Measurements from ENCODE around the gene SLC27A5. TPM values are rescaled to one million over a fixed set of nuclear protein-coding genes. Genes with fewer than 3 reads are reported as not detected.
A peak's percentile ranks its signal among the peaks of the same experiment; 100 is the strongest.

SLC27A5 gene
- polyA plus RNA-seq, 2 of the 4 experiments (the other 2 are of a cell fraction): 30.2 to 37.8 TPM

DNA sequence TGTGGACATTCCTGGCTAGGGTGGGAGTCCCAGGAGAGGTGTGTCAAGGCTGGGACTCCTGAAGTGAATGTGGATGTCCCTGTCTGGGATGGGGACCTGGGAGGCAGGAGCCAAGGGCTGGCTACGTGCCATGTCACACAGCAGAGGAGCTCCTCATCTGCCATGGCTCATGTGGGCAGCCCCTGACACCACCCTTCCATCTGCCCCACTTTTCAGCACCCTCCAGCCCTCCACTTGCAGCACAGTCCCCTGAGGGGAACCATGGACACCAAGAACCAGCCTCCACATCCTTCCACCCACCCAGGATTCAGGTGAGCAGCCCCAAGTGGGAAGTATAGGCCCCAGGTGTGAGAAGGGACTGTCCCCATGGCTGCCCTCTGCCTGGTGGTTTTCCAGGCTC, 33.9 kb downstream of the SLC27A5 start:
- POLR2A ChIA-PET: no interaction called here
- H3K27ac ChIP-seq: no peak overlapping the region

DNA sequence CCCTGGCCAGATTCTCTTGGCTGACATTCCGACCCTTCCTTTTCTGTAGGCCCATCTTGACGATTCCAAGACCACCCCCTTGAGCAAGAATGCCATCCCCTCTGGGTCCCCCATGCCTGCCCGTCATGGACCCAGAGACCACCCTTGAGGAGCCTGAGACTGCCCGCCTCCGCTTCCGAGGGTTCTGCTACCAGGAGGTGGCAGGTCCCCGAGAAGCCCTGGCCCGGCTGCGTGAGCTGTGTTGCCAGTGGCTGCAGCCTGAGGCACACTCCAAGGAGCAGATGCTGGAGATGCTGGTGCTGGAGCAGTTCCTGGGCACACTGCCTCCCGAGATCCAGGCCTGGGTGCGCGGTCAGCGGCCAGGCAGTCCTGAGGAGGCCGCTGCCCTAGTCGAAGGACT, 34.7 kb downstream of the SLC27A5 start:
- 91% methylated on average over 14 of the region's 15 CpGs for WGBS (ENCODE audit: missing lambda C conversion rate)
- no peaks in the 10 kb centered on the region for H3K9me3 ChIP-seq
- H3K4me3 ChIP-seq: peak overlapping the region; percentile 57
- no peak for ATAC-seq
- peak overlapping the region; percentile 91 for H3K4me2 ChIP-seq
- peaks cover 14% of the 10 kb centered on the region; the same call in 2 of the 3 replicates for H3K4me1 ChIP-seq
- peak overlapping the region; percentile 76 to 93; a peak in 5 of 6 replicates for H3K27ac ChIP-seq
- no peak for DNase-seq (ENCODE audit: low read depth in 1 of 2, low spot score in 1 of 2)
- POLR2A ChIA-PET: interaction anchor here (1.0 kb wide), 1 partner anchor 42 kb away, joined by 3 read pairs; the partner anchor contains the start of gene ZBTB45
- no peak for TF ChIP-seq SMC3 (IDR thresholded peaks at IDR 0.05)
- TF ChIP-seq CHD4 (IDR thresholded peaks at IDR 0.05; ENCODE audit: borderline replicate concordance): no peak
- TF ChIP-seq EP300 (IDR thresholded peaks at IDR 0.05): no peak
- no peak for TF ChIP-seq CHD2 (IDR thresholded peaks at IDR 0.05; ENCODE audit: low read length, partially characterized antibody)
- no peak for TF ChIP-seq MAZ (IDR thresholded peaks at IDR 0.05; ENCODE audit: borderline replicate concordance, low read depth, low read length)
- TF ChIP-seq RFX5 (IDR thresholded peaks at IDR 0.05): no peak
- no peak for TF ChIP-seq RARB (CRISPR knock-in tag; IDR thresholded peaks at IDR 0.05)
- no peak for TF ChIP-seq KDM1A (IDR thresholded peaks at IDR 0.05; ENCODE audit: low read depth)
- no peak for TF ChIP-seq TP53 (CRISPR knock-in tag; IDR thresholded peaks at IDR 0.05)
- TF ChIP-seq, protein P1, sequence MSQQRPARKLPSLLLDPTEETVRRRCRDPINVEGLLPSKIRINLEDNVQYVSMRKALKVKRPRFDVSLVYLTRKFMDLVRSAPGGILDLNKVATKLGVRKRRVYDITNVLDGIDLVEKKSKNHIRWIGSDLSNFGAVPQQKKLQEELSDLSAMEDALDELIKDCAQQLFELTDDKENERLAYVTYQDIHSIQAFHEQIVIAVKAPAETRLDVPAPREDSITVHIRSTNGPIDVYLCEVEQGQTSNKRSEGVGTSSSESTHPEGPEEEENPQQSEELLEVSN (IDR thresholded peaks at IDR 0.05; ENCODE audit: borderline replicate concordance, low read depth): no peak
- TF ChIP-seq HEYL (CRISPR knock-in tag; IDR thresholded peaks at IDR 0.05): no peak
- CTCF ChIA-PET: interaction anchor here (1.3 to 5.2 kb wide), 2 partner anchors 23 to 42 kb away, joined by 3 to 39 read pairs; partner anchors contain the start of gene ZBTB45
- FAIRE-seq: no peak

More for the DNA sequence above, 33.9 kb downstream of the SLC27A5 start:
- TF ChIP-seq HOXA7 (CRISPR knock-in tag; IDR thresholded peaks at IDR 0.05): no peak
- TF ChIP-seq FOSB (CRISPR knock-in tag; IDR thresholded peaks at IDR 0.05): no peak
- no peak for TF ChIP-seq SREBF2 (IDR thresholded peaks at IDR 0.05)
- no peak for TF ChIP-seq RARB (CRISPR knock-in tag; IDR thresholded peaks at IDR 0.05)
- TF ChIP-seq POLR2A (IDR thresholded peaks at IDR 0.05; ENCODE audit: low read length): no peak
- no peak for TF ChIP-seq HEYL (CRISPR knock-in tag; IDR thresholded peaks at IDR 0.05)
- no peak for TF ChIP-seq KDM5A (IDR thresholded peaks at IDR 0.05)
- TF ChIP-seq, protein P2, sequence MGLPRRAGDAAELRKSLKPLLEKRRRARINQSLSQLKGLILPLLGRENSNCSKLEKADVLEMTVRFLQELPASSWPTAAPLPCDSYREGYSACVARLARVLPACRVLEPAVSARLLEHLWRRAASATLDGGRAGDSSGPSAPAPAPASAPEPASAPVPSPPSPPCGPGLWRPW (IDR thresholded peaks at IDR 0.05): no peak
- no peak for TF ChIP-seq CHD4 (IDR thresholded peaks at IDR 0.05; ENCODE audit: borderline replicate concordance)
- H3K9me3 ChIP-seq: no peaks in the 10 kb centered on the region
- FAIRE-seq: no peak
- WGBS (ENCODE audit: missing lambda C conversion rate): 100% methylated on average over 1 of the region's 1 CpG
- peaks cover 14% of the 10 kb centered on the region; the same call in 2 of the 3 replicates for H3K4me1 ChIP-seq
- no peak overlapping the region for H3K4me3 ChIP-seq
- no peak for DNase-seq (ENCODE audit: low read depth in 1 of 2, low spot score in 1 of 2)
- CTCF ChIA-PET: interaction anchor here (0.9 to 5.2 kb wide), 3 partner anchors 17 to 41 kb away, joined by 3 to 39 read pairs (median 3); partner anchors contain the start of gene ZBTB45
- H3K4me2 ChIP-seq: no peak overlapping the region
- ATAC-seq: no peak

DNA sequence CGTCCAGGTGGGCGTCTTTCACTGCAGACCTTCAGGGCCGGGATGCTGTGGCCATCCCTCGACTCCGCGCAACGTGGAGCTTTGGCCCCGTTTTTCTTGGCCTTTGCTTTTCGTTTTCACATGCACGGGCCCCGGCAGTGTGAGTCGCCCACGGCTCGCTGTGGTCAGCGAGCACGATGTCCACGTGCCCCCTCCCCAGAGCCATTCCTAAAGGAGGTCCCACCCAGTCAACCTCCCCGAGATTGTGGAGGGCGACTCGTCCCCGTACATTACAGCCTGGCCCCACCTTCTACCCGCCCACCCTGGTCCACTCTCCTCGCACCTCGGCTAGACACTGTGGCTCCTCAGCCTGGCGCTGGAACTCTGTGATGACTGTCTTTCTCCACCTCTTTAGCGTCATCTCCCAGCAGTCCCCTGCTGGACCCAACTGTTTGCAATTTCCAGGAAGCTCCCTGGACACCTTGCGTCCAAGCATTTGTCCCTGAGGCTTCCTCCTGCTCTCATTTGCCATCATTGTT, 35.2 kb downstream of the SLC27A5 start:
- Histone ChIP-seq H3K4me2 (peak overlapping the region; percentile 91), H3K4me1 (peaks cover 14% of the 10 kb centered on the region; the same call in 2 of the 3 replicates), H3K27ac (peak overlapping the region; percentile 76 to 93), H3K4me3 (peak overlapping the region; percentile 57), H3K9me3 (no peaks in the 10 kb centered on the region)
- peak; percentile 1 to 4; a peak in 4 of 6 replicates for ATAC-seq
- DNase-seq (ENCODE audit: low read depth in 1 of 2, low spot score in 1 of 2): peak in 1 of 2 experiments; percentile 28
- ChIA-PET CTCF (interaction anchor here (1.3 to 5.2 kb wide), 3 partner anchors 22 to 43 kb away, joined by 3 to 39 read pairs (median 4); partner anchors contain the start of gene ZBTB45), POLR2A (interaction anchor here (1.0 kb wide), 1 partner anchor 43 kb away, joined by 3 read pairs; the partner anchor contains the start of gene ZBTB45)
- WGBS (ENCODE audit: missing lambda C conversion rate): 14% methylated on average over 24 of the region's 27 CpGs
- FAIRE-seq: no peak
- TF ChIP-seq TFCP2L1 (CRISPR knock-in tag; IDR thresholded peaks at IDR 0.05) (0 out of 2 replicates have a peak, but pooled peaks have one; percentile 25), HOXA7 (CRISPR knock-in tag; IDR thresholded peaks at IDR 0.05) (peak; percentile 10; the same call in 1 of the 2 replicates), TP53 (CRISPR knock-in tag; IDR thresholded peaks at IDR 0.05) (peak; percentile 76; the same call in 1 of the 2 replicates), RAD21 (conservative IDR thresholded peaks at IDR 0.05 in 1 of 2, IDR thresholded peaks at IDR 0.05 in 1 of 2) (no peak), RCOR1 (IDR thresholded peaks at IDR 0.05; ENCODE audit: low read depth, low read length) (no peak), FOXS1 (CRISPR knock-in tag; IDR thresholded peaks at IDR 0.05) (no peak), POLR2AphosphoS2 (conservative IDR thresholded peaks at IDR 0.05; ENCODE audit: low read length) (no peak), SREBF2 (IDR thresholded peaks at IDR 0.05) (no peak), PHF8 (IDR thresholded peaks at IDR 0.05; ENCODE audit: borderline replicate concordance, low read depth) (no peak), ZFP36 (IDR thresholded peaks at IDR 0.05; ENCODE audit: borderline replicate concordance, partially characterized antibody) (no peak), RNF2 (IDR thresholded peaks at IDR 0.05; ENCODE audit: borderline replicate concordance, low read depth) (no peak)
- TF ChIP-seq, protein P3, sequence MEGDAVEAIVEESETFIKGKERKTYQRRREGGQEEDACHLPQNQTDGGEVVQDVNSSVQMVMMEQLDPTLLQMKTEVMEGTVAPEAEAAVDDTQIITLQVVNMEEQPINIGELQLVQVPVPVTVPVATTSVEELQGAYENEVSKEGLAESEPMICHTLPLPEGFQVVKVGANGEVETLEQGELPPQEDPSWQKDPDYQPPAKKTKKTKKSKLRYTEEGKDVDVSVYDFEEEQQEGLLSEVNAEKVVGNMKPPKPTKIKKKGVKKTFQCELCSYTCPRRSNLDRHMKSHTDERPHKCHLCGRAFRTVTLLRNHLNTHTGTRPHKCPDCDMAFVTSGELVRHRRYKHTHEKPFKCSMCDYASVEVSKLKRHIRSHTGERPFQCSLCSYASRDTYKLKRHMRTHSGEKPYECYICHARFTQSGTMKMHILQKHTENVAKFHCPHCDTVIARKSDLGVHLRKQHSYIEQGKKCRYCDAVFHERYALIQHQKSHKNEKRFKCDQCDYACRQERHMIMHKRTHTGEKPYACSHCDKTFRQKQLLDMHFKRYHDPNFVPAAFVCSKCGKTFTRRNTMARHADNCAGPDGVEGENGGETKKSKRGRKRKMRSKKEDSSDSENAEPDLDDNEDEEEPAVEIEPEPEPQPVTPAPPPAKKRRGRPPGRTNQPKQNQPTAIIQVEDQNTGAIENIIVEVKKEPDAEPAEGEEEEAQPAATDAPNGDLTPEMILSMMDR (IDR thresholded peaks at IDR 0.05): no peak
- TF ChIP-seq, protein P1 (IDR thresholded peaks at IDR 0.05; ENCODE audit: borderline replicate concordance, low read depth): peak; percentile 29; the same call in 1 of the 2 replicates
- TF ChIP-seq, protein P4, sequence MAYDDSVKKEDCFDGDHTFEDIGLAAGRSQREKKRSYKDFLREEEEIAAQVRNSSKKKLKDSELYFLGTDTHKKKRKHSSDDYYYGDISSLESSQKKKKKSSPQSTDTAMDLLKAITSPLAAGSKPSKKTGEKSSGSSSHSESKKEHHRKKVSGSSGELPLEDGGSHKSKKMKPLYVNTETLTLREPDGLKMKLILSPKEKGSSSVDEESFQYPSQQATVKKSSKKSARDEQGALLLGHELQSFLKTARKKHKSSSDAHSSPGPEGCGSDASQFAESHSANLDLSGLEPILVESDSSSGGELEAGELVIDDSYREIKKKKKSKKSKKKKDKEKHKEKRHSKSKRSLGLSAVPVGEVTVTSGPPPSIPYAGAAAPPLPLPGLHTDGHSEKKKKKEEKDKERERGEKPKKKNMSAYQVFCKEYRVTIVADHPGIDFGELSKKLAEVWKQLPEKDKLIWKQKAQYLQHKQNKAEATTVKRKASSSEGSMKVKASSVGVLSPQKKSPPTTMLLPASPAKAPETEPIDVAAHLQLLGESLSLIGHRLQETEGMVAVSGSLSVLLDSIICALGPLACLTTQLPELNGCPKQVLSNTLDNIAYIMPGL (CRISPR knock-in tag; IDR thresholded peaks at IDR 0.05; ENCODE audit: borderline replicate concordance): 0 out of 2 replicates have a peak, but pooled peaks have one; percentile 61

Measured in A549 (cell line).